H9 (cell line): Measurements from ENCODE around the gene CYB561D1. TPM values are rescaled to one million over a fixed set of nuclear protein-coding genes. Genes with fewer than 3 reads are reported as not detected.
A peak's percentile ranks its signal among the peaks of the same experiment; 100 is the strongest.

Source experiments
- DNase-seq: peaks from one replicate; pipeline ENCODE4 v3.0.0-alpha.2; 2017
- H2AFZ ChIP-seq: one replicate; pipeline ENCODE4 v1.6.1; 2013; ENCODE audit warnings: mild to moderate bottlenecking, low read length, control low read depth, moderate library complexity
- H2AK5ac ChIP-seq: 2 replicates; pipeline ENCODE4 v1.6.1; 2013; ENCODE audit warnings: low read length, control low read depth, mixed read lengths; ENCODE audit not compliant: insufficient read length
- H2BK120ac ChIP-seq: one replicate; pipeline ENCODE4 v1.6.1; 2013; ENCODE audit warnings: low read depth, mild to moderate bottlenecking, low read length, control low read depth, inconsistent platforms; ENCODE audit not compliant: poor library complexity, severe bottlenecking
- H2BK12ac ChIP-seq: 2 replicates; pipeline ENCODE4 v1.6.1; 2013; ENCODE audit warnings: low read length, control low read depth, mixed read lengths, low read depth; ENCODE audit not compliant: insufficient read length
- H2BK15ac ChIP-seq: 2 replicates; pipeline ENCODE4 v1.6.1; 2013; ENCODE audit warnings: low read depth, low read length, control low read depth
- H2BK20ac ChIP-seq: one replicate; pipeline ENCODE4 v1.6.1; 2013; ENCODE audit warnings: low read depth, mild to moderate bottlenecking, low read length, control low read depth, inconsistent platforms; ENCODE audit not compliant: poor library complexity, severe bottlenecking
- H2BK5ac ChIP-seq: 2 replicates; pipeline ENCODE4 v1.6.1; 2013; ENCODE audit warnings: low read length, control low read depth, mixed read lengths; ENCODE audit not compliant: insufficient read length
- H3K14ac ChIP-seq: 2 replicates; pipeline ENCODE4 v1.6.1; 2013; ENCODE audit warnings: low read length, control low read depth; ENCODE audit not compliant: insufficient read depth
- H3K18ac ChIP-seq: 2 replicates; pipeline ENCODE4 v1.6.1; 2013; ENCODE audit warnings: low read depth, mild to moderate bottlenecking, mixed read lengths, low read length, control low read depth; ENCODE audit not compliant: insufficient read length
- H3K23ac ChIP-seq: 2 replicates; pipeline ENCODE4 v1.6.1; 2013; ENCODE audit warnings: low read length, control low read depth, mixed read lengths, low read depth; ENCODE audit not compliant: insufficient read length
- H3K23me2 ChIP-seq: 2 replicates; pipeline ENCODE4 v1.6.1; 2013; ENCODE audit warnings: low read depth, mild to moderate bottlenecking, mixed read lengths, low read length, control low read depth; ENCODE audit not compliant: insufficient read length, poor library complexity, severe bottlenecking
- H3K27ac ChIP-seq: 2 replicates; pipeline ENCODE4 v1.5.1; 2013; ENCODE audit warnings: low read length, control low read depth, mixed read lengths, low read depth; ENCODE audit not compliant: insufficient read length
- H3K27me3 ChIP-seq: 2 replicates; pipeline ENCODE4 v1.6.1; 2013; ENCODE audit warnings: low read length, control low read depth, inconsistent platforms; ENCODE audit not compliant: insufficient read depth
- H3K4ac ChIP-seq: 2 replicates; pipeline ENCODE4 v1.6.1; 2013; ENCODE audit warnings: low read depth, mild to moderate bottlenecking, control low read depth, inconsistent platforms, low read length, moderate library complexity
- H3K4me1 ChIP-seq: 2 replicates; pipeline ENCODE4 v1.6.1; 2013; ENCODE audit warnings: low read length, control low read depth, inconsistent platforms; ENCODE audit not compliant: insufficient read depth
- H3K4me2 ChIP-seq: 2 replicates; pipeline ENCODE4 v1.6.1; 2013; ENCODE audit warnings: low read length, control low read depth, mixed read lengths; ENCODE audit not compliant: insufficient read length, insufficient read depth
- H3K56ac ChIP-seq: 2 replicates; pipeline ENCODE4 v1.6.1; 2013; ENCODE audit warnings: low read depth, mild to moderate bottlenecking, mixed read lengths, low read length, control low read depth; ENCODE audit not compliant: insufficient read length
- H3K79me1 ChIP-seq: 2 replicates; pipeline ENCODE4 v1.6.1; 2013; ENCODE audit warnings: low read depth, mild to moderate bottlenecking, moderate library complexity, low read length, control low read depth, inconsistent platforms; ENCODE audit not compliant: insufficient read depth, poor library complexity, severe bottlenecking
- H3K79me2 ChIP-seq: 2 replicates; pipeline ENCODE4 v1.6.1; 2013; ENCODE audit warnings: low read length, control low read depth, inconsistent platforms; ENCODE audit not compliant: insufficient read depth
- H3K9ac ChIP-seq: 2 replicates; pipeline ENCODE4 v1.6.1; 2013; ENCODE audit warnings: low read length, control low read depth, mixed read lengths; ENCODE audit not compliant: insufficient read length; ENCODE audit errors: extremely low read depth
- H3K9me3 ChIP-seq: one replicate; pipeline ENCODE4 v1.6.1; 2013; ENCODE audit warnings: low read depth, low read length, inconsistent platforms; ENCODE audit not compliant: control insufficient read depth
- H3T11ph ChIP-seq: one replicate; pipeline ENCODE4 v1.6.1; 2013; ENCODE audit warnings: mild to moderate bottlenecking, low read length, control low read depth, inconsistent platforms
- H4K20me1 ChIP-seq: one replicate; pipeline ENCODE4 v1.6.1; 2013; ENCODE audit not compliant: control insufficient read depth, insufficient read length, insufficient read depth
- H4K5ac ChIP-seq: 2 replicates; pipeline ENCODE4 v1.6.1; 2013; ENCODE audit warnings: low read depth, mild to moderate bottlenecking, mixed read lengths, low read length, control low read depth; ENCODE audit not compliant: insufficient read length
- H4K8ac ChIP-seq: replicated peaks from 2 replicates; pipeline ENCODE4 v1.6.1; 2013; ENCODE audit warnings: low read length, control low read depth, mixed read lengths, low read depth; ENCODE audit not compliant: insufficient read length
- H4K91ac ChIP-seq: 2 replicates; pipeline ENCODE4 v1.6.1; 2013; ENCODE audit warnings: low read depth, mild to moderate bottlenecking, moderate library complexity, mixed read lengths, low read length, control low read depth; ENCODE audit not compliant: insufficient read length
- H3K27ac Mint-ChIP-seq, 3 experiments: 2 replicates in 2 of 3; 3 replicates in 1 of 3; pipeline ENCODE4 v1.8.0; 2020 to 2021; ENCODE audit warnings: mixed read lengths in 3 of 3, mild to moderate bottlenecking in 1 of 3, moderate library complexity in 1 of 3
- H3K27me3 Mint-ChIP-seq: 2 replicates; pipeline ENCODE4 v1.8.0; 2021; ENCODE audit warnings: low read depth, mild to moderate bottlenecking, moderate library complexity, mixed read lengths
- H3K36me3 Mint-ChIP-seq, 3 experiments: 2 replicates in 2 of 3; 3 replicates in 1 of 3; pipeline ENCODE4 v1.8.0; 2020 to 2021; ENCODE audit warnings: low read depth in 3 of 3, mixed read lengths in 3 of 3; ENCODE audit not compliant: insufficient read depth in 1 of 3
- H3K4me1 Mint-ChIP-seq, 2 experiments: 2 replicates each; pipeline ENCODE4 v1.8.0; 2020; ENCODE audit warnings: mixed read lengths in 2 of 2
- H3K4me3 Mint-ChIP-seq, 2 experiments: 2 replicates in 1 of 2; 3 replicates in 1 of 2; pipeline ENCODE4 v1.8.0; 2020 to 2021; ENCODE audit warnings: mild to moderate bottlenecking in 2 of 2, mixed read lengths in 2 of 2, moderate library complexity in 1 of 2
- H3K9me3 Mint-ChIP-seq, 2 experiments: 2 replicates in 1 of 2; 3 replicates in 1 of 2; pipeline ENCODE4 v1.8.0; 2020; ENCODE audit warnings: mild to moderate bottlenecking in 2 of 2, mixed read lengths in 2 of 2, moderate library complexity in 1 of 2
- WGBS: extraction: QIAGEN DNeasy Blood & Tissue Kit; methylation state at CpG from one replicate; pipeline ENCODE4 v1.1.7; 2013; ENCODE audit warnings: missing lambda C conversion rate, low lambda C conversion rate, mixed read lengths; ENCODE audit not compliant: insufficient read length; ENCODE audit errors: extremely low coverage; 5-methylcytosine and 5-hydroxymethylcytosine counted together
- total RNA-seq: library from RNA; stranded (reverse); gene quantifications from 2 replicates; pipeline ENCODE4 v1.2.1, GENCODE V29; 2021
- TF ChIP-seq, protein P1 (sequence below): fragments of 200-600 bp; sonication (generic); conservative IDR thresholded peaks from 3 replicates; pipeline ENCODE4 v1.8.0; 2021; ENCODE audit warnings: antibody characterized with exemption, mild to moderate bottlenecking

Gene CYB561D1
- total RNA-seq, 1 experiment from 2014 or later = 6.5 TPM

DNA sequence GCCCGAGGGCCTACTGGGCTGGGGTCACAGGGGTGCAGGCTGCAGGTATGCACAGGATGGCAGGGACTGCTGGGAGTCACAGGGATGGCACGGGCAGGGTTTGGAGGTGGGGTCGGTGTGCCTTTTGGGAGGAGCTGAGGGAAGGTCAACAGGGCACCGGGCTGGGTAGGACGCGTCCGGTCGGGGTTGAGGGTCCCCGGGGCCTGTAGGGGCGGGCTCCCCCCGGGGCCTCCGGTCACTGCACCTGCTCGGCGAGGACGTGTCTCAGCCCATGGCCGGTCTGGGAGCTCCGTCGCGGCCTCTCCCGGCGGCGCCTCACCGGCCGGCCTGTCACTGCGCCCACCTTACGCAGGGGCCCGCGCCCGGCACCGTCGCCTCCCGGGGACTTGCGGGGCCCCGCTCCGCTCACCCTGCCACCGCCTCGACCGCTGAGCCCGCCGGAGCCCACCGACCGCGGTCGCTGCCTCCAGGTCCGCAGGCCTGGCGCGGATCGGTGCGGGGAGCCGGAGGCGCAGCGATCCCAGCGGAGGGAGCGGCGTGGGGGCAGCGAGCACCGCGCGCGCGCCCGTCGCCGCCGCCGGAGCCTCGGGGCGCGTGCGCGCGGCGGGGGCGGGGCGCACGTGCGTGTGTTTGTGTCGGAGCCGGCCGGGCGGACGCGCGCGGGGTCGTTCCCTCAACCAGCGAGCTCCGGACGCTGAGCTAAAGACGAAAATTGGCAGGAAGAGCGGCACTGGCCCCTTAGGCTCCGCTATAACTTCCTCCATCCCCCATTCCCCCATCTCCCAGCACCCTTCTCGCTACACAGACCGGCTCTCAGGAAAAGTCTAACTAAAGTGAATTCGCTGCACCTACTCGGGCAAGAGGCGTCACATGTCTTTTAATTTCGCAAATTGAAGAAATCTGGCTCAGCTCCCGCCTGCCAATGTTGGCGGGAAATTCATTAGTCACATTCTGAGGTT lies 15.6 kb downstream of the CYB561D1 start, which contains the start of gene AMIGO1:
TSS of gene AMIGO1 (minus strand) at position 552 of the 959 bp plus-strand sequence. CDS start 815 bp downstream, outside the sequence.
- peak within 1 kb of the TSS; percentile 85 for H3K4me2 ChIP-seq
- no peak within 1 kb of the TSS for H4K91ac ChIP-seq
- Mint-ChIP-seq H3K27ac (peak within 1 kb of the TSS in 1 of 3 experiments; percentile 65; a peak in 1 of 7 replicates), H3K4me1 (peaks cover 13 to 14% of the 10 kb centered on the region in 2 experiments), H3K4me3 (peak within 1 kb of the TSS; percentile 86 to 92), H3K9me3 (no peaks in the 10 kb centered on the region), H3K36me3 (no peaks in the 10 kb centered on the region), H3K27me3 (peaks cover 59% of the 10 kb centered on the region)
- no peak within 1 kb of the TSS for H2BK5ac ChIP-seq
- no peak within 1 kb of the TSS for H3K27ac ChIP-seq
- no peak within 1 kb of the TSS for H3K56ac ChIP-seq
- H2BK15ac ChIP-seq = no peak within 1 kb of the TSS; the same call in 1 of the 2 replicates
- no peak within 1 kb of the TSS for H4K8ac ChIP-seq
- no peak within 1 kb of the TSS for H2BK20ac ChIP-seq
- H3T11ph ChIP-seq = no peak within 1 kb of the TSS
- no peak within 1 kb of the TSS for H2AK5ac ChIP-seq
- no peak within 1 kb of the TSS for H4K5ac ChIP-seq
- no peak within 1 kb of the TSS for H3K23ac ChIP-seq
- no peaks in the 10 kb centered on the region for H3K9me3 ChIP-seq
- H3K27me3 ChIP-seq = peaks cover 2% of the 10 kb centered on the region; the same call in 1 of the 2 replicates
- H3K18ac ChIP-seq = no peak within 1 kb of the TSS
- TF ChIP-seq, protein P1, sequence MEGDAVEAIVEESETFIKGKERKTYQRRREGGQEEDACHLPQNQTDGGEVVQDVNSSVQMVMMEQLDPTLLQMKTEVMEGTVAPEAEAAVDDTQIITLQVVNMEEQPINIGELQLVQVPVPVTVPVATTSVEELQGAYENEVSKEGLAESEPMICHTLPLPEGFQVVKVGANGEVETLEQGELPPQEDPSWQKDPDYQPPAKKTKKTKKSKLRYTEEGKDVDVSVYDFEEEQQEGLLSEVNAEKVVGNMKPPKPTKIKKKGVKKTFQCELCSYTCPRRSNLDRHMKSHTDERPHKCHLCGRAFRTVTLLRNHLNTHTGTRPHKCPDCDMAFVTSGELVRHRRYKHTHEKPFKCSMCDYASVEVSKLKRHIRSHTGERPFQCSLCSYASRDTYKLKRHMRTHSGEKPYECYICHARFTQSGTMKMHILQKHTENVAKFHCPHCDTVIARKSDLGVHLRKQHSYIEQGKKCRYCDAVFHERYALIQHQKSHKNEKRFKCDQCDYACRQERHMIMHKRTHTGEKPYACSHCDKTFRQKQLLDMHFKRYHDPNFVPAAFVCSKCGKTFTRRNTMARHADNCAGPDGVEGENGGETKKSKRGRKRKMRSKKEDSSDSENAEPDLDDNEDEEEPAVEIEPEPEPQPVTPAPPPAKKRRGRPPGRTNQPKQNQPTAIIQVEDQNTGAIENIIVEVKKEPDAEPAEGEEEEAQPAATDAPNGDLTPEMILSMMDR = no peak
- no peak within 1 kb of the TSS for H2BK120ac ChIP-seq
- H2AFZ ChIP-seq = no peak within 1 kb of the TSS
- no peaks in the 10 kb centered on the region for H4K20me1 ChIP-seq
- peak; percentile 72 for DNase-seq
- no peak within 1 kb of the TSS for H3K4ac ChIP-seq
- WGBS = no CpG with 5 or more reads among the region's 100 CpGs
- no peak within 1 kb of the TSS for H3K9ac ChIP-seq
- H3K79me2 ChIP-seq = no peaks in the 10 kb centered on the region
- no peaks in the 10 kb centered on the region for H3K79me1 ChIP-seq
- H3K4me1 ChIP-seq = peaks cover 3% of the 10 kb centered on the region; the same call in 1 of the 2 replicates
- H3K23me2 ChIP-seq = peaks cover 7% of the 10 kb centered on the region
- no peak within 1 kb of the TSS for H3K14ac ChIP-seq
- H2BK12ac ChIP-seq = no peak within 1 kb of the TSS
